ENCODE results near the gene IQSEC1. TPM values are rescaled to one million over a fixed set of nuclear protein-coding genes. Genes with fewer than 3 reads are reported as not detected.
A peak's percentile ranks its signal among the peaks of the same experiment; 100 is the strongest.

IQSEC1 gene
- total and polyA plus RNA-seq, 9 of the 15 experiments (the other 6 are each of a cell fraction or from before 2014, with no cell fraction given): 0.56 to 39.0 (median 6.8) TPM

GRCh38 chr3:12884186-12884680, 189.0 kb downstream of the IQSEC1 start:
- in situ Hi-C loops (cut with MboI): loop anchor here (25.0 kb wide), 1 partner anchor 747 kb away; no protein-coding TSS in a partner anchor

More at GRCh38 chr3:12884186-12884680, 189.0 kb downstream of the IQSEC1 start:
- intact Hi-C loops (cut with micrococcal nuclease): no loop called here
- H2AFZ ChIP-seq (ENCODE audit: low read depth, low read length): no peak overlapping the region; the same call in 1 of the 2 replicates
- CTCF ChIA-PET (ENCODE audit: low intra/inter-chr PET ratio): no interaction called here
- no peaks in the 10 kb centered on the region for H3K79me2 ChIP-seq (ENCODE audit: control insufficient read depth, insufficient read depth, low read length)
- no peak overlapping the region for H3K4me3 ChIP-seq
- H3K4me2 ChIP-seq (ENCODE audit: insufficient read depth, low read length): no peak overlapping the region
- no peak overlapping the region for H3K27ac ChIP-seq (ENCODE audit: extremely low read depth, low read depth, low read length)
- BruUV-seq (replicated peaks): no TSS peak
- no peaks in the 10 kb centered on the region for H3K27me3 ChIP-seq (ENCODE audit: control insufficient read depth in 2 of 2, insufficient read depth in 2 of 2, low read length in 2 of 2)
- ATAC-seq (no peak), FAIRE-seq (no peak), DNase-seq (ENCODE audit: extremely low read depth in 1 of 4, low spot score in 3 of 4) (no peak)
- WGBS (ENCODE audit: insufficient coverage, low coverage, missing lambda C conversion rate): 83% methylated on average over 15 of the region's 15 CpGs
- no peaks in the 10 kb centered on the region for H3K36me3 ChIP-seq (ENCODE audit: control insufficient read depth, insufficient read depth, low read length)
- H3K9ac ChIP-seq (ENCODE audit: insufficient read depth in 1 of 2, low read depth in 2 of 2, low read length in 2 of 2): peak overlapping the region in 1 of 2 experiments; percentile 32; a peak in 2 of 4 replicates
- 0 out of 2 replicates have a peak, but pooled peaks cover 3% of the 10 kb centered on the region for H3K9me3 ChIP-seq (replicated peaks; ENCODE audit: control insufficient read depth, insufficient read depth, low read depth, low read length)
- TF ChIP-seq CTBP1 (IDR thresholded peaks at IDR 0.05; ENCODE audit: borderline replicate concordance): no peak
- peak in 1 of 2 experiments; percentile 19 for TF ChIP-seq E2F6 (IDR thresholded peaks at IDR 0.05; ENCODE audit: borderline replicate concordance in 1 of 2, extremely low read depth in 1 of 2, insufficient read depth in 1 of 2, insufficient read length in 1 of 2, low read depth in 1 of 2, low read length in 1 of 2, poor library complexity in 1 of 2, severe bottlenecking in 1 of 2)
- no peaks in the 10 kb centered on the region for H3K9me1 ChIP-seq (ENCODE audit: control insufficient read depth, insufficient read depth, low read length)
- peaks cover 31 to 61% of the 10 kb centered on the region in 2 experiments; a peak in 4 of 5 replicates for H3K4me1 ChIP-seq (replicated peaks in 1 of 2; ENCODE audit: control insufficient read depth in 2 of 2, insufficient read depth in 2 of 2, low read length in 2 of 2)
- POLR2A ChIA-PET: interaction anchor here (0.6 kb wide), 1 partner anchor 16 kb away, joined by 3 read pairs; no protein-coding TSS in a partner anchor
- no peaks in the 10 kb centered on the region for H4K20me1 ChIP-seq (replicated peaks; ENCODE audit: control insufficient read depth, insufficient read depth, low read length)
